Measurements from ENCODE around the gene COX4I1.

Gene COX4I1

GRCh38 chr16:85799497-85800320 lies at the start of gene COX4I1, which contains the start of gene EMC8:
Gene COX4I1, plus strand, starts transcription at chr16:85799695. Its CDS starts 1,511 bp downstream, at chr16:85801206.
Gene EMC8, minus strand, starts transcription at chr16:85799544. Its CDS starts 249 bp downstream, at chr16:85799295.
- DNase-seq (ENCODE audit: low read depth in 1 of 2, low spot score in 1 of 2), result peak; percentile 81 to 85

GRCh38 chr16:85749771-85750145 lies 49.7 kb upstream of the COX4I1 start:
- DNase-seq (ENCODE audit: low read depth in 1 of 2, low spot score in 1 of 2), result no peak

DNA sequence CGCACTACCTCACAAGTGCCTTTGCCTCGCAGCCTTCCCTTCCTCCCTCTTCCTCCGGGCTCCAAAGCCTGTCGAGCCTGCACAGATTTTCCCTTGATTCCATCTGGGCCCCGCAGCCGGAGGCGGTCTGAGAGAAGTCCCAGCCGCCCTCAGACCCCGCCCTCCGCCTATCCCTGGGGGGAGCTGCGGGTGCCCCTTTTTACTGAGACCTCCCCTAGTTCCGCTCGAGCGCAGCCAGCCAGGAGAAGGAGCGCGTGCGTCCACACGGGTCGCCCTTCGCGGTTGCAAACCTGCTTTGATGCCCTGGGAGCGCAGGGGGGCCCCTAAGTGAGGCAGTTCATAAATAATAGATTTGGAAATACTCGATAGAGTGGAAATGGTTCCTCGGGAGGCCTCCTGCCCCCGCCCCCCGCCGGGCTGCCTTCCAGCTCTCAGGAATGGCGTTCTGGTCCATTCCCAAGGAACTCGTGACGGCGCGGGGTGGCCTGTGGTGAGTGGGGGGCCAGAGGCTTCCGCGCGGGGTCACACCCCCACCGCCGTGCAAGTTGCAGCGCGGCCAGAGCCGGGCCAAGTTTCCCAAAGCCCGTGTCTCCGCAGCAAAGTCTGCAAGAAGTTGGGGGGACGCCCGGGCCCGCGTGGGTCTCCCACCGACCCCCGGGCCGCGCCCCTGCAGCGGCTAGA lies 49.2 kb upstream of the COX4I1 start:
- DNase-seq (ENCODE audit: low read depth in 1 of 2, low spot score in 1 of 2), result no peak

DNA sequence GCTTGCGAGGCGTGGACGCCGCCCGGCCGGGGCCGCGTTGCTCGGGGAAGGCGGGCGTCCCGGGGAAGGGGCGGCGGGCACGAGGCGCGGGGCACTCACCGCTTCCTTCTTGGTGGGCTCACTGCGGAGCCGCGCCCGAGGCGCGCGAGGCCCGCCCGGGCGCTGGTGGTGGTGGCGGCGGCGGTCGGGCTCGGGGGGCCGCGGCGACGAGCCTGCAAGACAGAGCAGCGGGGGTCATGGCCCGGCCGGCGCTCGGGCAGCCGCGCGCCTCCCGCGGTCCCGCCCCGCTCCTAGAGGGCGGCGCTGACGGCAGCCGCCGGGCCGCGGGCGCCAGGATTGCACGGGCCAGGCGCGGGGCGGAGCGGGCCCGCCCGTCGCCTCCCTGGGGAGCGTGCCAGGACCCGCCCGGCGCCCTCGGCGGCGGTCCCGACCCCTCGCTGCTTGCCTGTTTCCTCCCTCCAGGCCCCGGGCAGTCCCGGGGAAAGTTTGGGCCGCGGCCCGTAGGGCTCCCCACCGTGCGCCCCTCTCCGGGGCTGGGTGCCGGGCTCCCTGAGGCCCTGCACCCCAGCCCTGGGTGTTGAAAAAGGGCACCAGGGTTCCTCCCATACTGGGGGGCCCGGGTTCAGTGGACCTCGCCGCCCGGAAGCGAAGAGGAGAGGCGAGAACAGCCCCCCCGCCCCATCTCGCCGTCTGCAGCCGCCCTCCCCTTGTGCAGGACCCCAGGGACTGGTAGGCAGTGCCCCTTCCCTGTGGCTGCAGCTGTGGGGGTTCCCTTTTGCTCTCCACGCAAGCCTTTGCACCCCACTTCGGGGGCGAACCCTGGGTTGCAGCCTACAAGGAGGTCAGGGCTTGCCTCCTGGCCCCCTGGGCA lies 48.4 kb upstream of the COX4I1 start, which contains the start of gene C16orf74:
TSS of gene C16orf74 (minus strand) at position 270 of the 871 bp plus-strand sequence. CDS start 15,879 bp downstream, outside the sequence.
- DNase-seq (ENCODE audit: low read depth in 1 of 2, low spot score in 1 of 2), result no peak

DNA sequence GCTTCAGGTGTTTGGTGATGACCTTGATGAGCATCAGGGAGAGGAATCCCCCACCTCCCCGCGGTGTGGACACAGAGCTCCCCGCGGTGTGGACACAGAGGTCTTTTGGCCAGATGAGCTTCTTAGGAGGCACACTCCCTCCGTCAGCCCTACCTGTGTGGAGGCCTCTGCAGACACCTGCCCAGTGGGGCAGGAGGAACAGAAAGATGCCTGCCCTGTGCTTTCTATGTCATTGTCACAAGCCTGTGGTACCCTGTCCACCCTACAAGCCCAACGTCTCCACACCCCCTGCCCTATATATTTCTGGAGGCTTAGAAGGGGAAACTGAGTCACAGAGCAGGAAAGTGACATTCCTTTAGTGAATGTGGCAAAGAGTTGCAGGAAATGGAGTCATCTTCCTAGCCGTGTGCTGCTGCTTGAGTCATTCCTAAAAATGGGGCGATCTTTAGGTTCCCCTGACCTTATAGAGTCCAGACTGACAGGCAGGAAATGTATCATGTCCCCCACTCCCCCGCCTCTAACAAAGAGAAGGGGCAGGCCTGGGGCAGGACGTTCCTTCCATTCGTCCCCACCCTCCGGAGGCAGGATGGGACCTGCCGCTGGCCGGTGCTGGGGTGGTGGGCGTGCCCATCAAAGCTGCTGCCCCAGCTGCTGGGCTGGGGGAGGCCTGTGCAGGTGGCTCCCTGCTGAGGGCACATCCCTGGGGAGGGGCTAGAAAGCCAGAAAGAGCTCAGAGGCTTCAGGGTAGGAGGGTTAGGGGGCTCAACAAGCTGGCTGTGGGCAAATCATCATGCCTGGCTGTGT lies 47.6 kb upstream of the COX4I1 start:
- no peak for DNase-seq (ENCODE audit: low read depth in 1 of 2, low spot score in 1 of 2)

DNA sequence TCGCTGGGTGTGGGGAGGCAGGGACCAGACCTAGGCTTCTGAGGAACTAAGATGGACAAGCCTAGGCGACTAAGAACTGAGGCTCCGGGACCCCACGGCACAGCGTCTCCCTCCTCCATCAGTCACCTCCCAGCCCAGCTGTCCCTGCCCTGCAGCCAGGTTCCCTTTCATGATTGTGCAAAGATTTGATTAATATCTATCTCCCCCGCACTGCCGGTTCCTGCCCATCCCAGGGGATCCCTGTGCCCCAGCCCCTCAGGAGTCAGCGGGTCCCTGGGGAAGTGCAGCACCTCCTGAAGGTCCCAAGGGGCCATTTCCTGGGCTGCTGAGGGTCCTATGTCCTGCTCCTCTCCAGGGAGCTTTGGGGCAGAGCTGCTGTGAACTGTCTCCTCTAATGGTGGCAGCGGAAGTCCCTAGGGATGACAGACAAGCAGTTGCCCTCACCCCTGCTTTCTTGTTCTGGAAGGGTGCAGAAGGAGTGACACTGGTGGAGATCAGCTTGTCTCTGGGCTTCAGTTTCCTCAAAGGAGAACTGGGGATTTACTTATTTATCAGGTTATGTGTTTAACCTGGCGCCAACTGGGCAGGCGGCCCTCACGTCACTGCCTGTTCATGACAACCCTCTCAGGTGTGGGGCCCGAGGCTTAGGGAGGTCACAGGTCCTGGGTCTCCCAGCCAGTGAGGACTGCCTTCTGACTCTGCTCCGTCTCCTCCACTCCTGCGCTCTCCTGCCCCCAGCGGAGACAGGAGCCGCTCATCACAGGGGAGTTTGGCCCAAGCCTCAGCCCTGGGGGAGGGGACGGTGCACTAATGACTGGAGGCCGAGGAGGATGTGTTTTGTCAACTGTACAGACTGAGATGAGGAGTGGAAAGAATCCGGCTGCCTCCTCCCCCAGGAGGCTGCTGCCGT lies 46.7 kb upstream of the COX4I1 start:
- DNase-seq (ENCODE audit: low read depth in 1 of 2, low spot score in 1 of 2), result no peak

GRCh38 chr16:85753559-85753958 lies 45.9 kb upstream of the COX4I1 start:
- no peak for DNase-seq (ENCODE audit: low read depth in 1 of 2, low spot score in 1 of 2)

GRCh38 chr16:85753976-85754375 lies 45.5 kb upstream of the COX4I1 start:
- DNase-seq (ENCODE audit: low read depth in 1 of 2, low spot score in 1 of 2), result no peak

- DNase-seq (ENCODE audit: low read depth in 1 of 2, low spot score in 1 of 2), result no peak
These were observed 45.1 kb upstream of the COX4I1 start for GRCh38 chr16:85754413-85754812.

GRCh38 chr16:85755929-85756768 lies 43.3 kb upstream of the COX4I1 start:
- DNase-seq (ENCODE audit: low read depth in 1 of 2, low spot score in 1 of 2), result no peak

GRCh38 chr16:85757341-85757822 lies 42.1 kb upstream of the COX4I1 start:
- no peak for DNase-seq (ENCODE audit: low read depth in 1 of 2, low spot score in 1 of 2)

GRCh38 chr16:85759136-85759535 lies 40.4 kb upstream of the COX4I1 start:
- no peak for DNase-seq (ENCODE audit: low read depth in 1 of 2, low spot score in 1 of 2)

- no peak for DNase-seq (ENCODE audit: low read depth in 1 of 2, low spot score in 1 of 2)
These were observed 39.7 kb upstream of the COX4I1 start for GRCh38 chr16:85759631-85760419.

- DNase-seq (ENCODE audit: low read depth in 1 of 2, low spot score in 1 of 2), result no peak
These were observed 37.6 kb upstream of the COX4I1 start for GRCh38 chr16:85761861-85762260.

DNA sequence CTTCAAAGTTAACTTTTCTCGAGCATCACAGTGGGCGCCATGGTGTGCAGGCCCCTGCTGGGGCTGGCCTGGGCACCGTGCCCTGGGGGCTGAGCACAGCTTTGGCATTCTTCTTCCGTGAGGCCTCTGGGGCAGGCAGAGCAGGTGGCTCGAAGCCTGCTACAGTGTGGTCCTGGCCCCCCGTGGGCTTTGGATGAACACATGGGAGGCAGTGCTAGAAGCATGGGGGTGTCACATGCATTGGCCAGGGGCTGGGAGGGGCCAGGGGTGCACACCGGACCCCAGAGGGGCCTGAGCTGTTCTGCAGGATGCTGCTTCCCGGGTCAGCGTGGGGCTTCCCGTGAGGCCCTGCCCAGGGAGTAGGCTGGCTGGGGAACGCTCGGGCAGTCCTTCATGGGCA lies 36.5 kb upstream of the COX4I1 start:
- no peak for DNase-seq (ENCODE audit: low read depth in 1 of 2, low spot score in 1 of 2)

- no peak for DNase-seq (ENCODE audit: low read depth in 1 of 2, low spot score in 1 of 2)
These were observed 35.9 kb upstream of the COX4I1 start for GRCh38 chr16:85763616-85764015.

DNA sequence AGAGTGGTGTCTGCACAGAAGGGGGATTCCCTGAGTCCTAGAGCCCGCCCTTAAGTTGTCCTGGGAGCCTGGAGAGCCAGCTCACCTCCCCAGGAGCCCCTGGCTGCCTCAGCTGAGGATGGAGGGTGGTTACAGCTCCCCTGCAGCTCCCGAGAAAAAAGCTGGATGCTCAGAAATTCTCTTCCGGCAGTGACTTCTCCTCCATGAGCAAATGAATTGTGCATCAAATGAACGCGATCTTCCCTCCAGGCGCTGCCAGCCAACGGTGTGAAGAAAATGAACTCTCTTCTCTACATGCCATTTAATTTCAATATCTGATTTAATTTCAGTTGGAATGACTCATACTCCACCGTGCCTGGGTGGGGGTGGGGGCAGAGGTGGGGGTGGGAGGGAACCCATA lies 34.3 kb upstream of the COX4I1 start:
- no peak for DNase-seq (ENCODE audit: low read depth in 1 of 2, low spot score in 1 of 2)

- no peak for DNase-seq (ENCODE audit: low read depth in 1 of 2, low spot score in 1 of 2)
These were observed 33.7 kb upstream of the COX4I1 start for GRCh38 chr16:85765767-85766166.

Data from activated T-helper 1 cell treated with anti-CD3 and anti-CD28 coated beads, Interleukin-2, amount 50 U/mL, for 16 hours (primary cell).